ENCODE measurements around the gene CD48.
A peak's percentile ranks its signal among the peaks of the same experiment; 100 is the strongest.

Gene CD48

GRCh38 chr1:160647329-160647720 is 64.3 kb downstream of the CD48 start:
- Histone ChIP-seq H3K79me2 (ENCODE audit: control insufficient read depth, insufficient read depth, low read length) (no peaks in the 10 kb centered on the region), H2BK5ac (ENCODE audit: low read length) (peak overlapping the region; percentile 29), H3K27me3 (ENCODE audit: insufficient read depth, low read length, poor library complexity) (no peaks in the 10 kb centered on the region), H2BK120ac (ENCODE audit: low read depth, low read length) (no peak overlapping the region), H3K4ac (ENCODE audit: low read depth, low read length) (peak overlapping the region; percentile 87), H3K36me3 (ENCODE audit: control insufficient read depth, insufficient read depth, low read length) (no peaks in the 10 kb centered on the region), H2BK15ac (replicated peaks; ENCODE audit: low read depth) (peak overlapping the region; percentile 96), H4K8ac (ENCODE audit: low read depth, low read length) (no peak overlapping the region), H4K5ac (ENCODE audit: low read length) (no peak overlapping the region), H3K56ac (ENCODE audit: low read length) (no peak overlapping the region), H3K4me3 (ENCODE audit: low read length) (no peak overlapping the region), H3K79me1 (ENCODE audit: low read length) (no peaks in the 10 kb centered on the region), H3K4me1 (ENCODE audit: control insufficient read depth, low read depth, low read length) (peaks cover 6% of the 10 kb centered on the region), H3K9ac (ENCODE audit: low read length) (no peak overlapping the region), H3K18ac (ENCODE audit: low read length) (no peak overlapping the region), H3K27ac (ENCODE audit: low read depth, low read length) (no peak overlapping the region), H3K23ac (ENCODE audit: low read length) (no peak overlapping the region), H2AK5ac (ENCODE audit: low read length) (peak overlapping the region; percentile 91), H3K4me2 (ENCODE audit: low read length) (no peak overlapping the region)
- no CpG with 5 or more reads among the region's 3 CpGs for WGBS (ENCODE audit: extremely low coverage, insufficient coverage, low lambda C conversion rate)
- DNase-seq: no peak

GRCh38 chr1:160646711-160647328 is 64.8 kb downstream of the CD48 start, which contains the start of gene SLAMF1:
Gene SLAMF1, minus strand, starts transcription at chr1:160647044. Its CDS starts 99 bp downstream, at chr1:160646945.
- peak within 1 kb of the TSS; percentile 69 for H2BK120ac ChIP-seq (ENCODE audit: low read depth, low read length)
- H3K4me3 ChIP-seq (ENCODE audit: low read length): no peak within 1 kb of the TSS
- H4K8ac ChIP-seq (ENCODE audit: low read depth, low read length): no peak within 1 kb of the TSS
- peak within 1 kb of the TSS; percentile 87 for H3K4ac ChIP-seq (ENCODE audit: low read depth, low read length)
- peaks cover 5% of the 10 kb centered on the region for H3K4me1 ChIP-seq (ENCODE audit: control insufficient read depth, low read depth, low read length)
- peak within 1 kb of the TSS; percentile 29 for H2BK5ac ChIP-seq (ENCODE audit: low read length)
- H3K79me2 ChIP-seq (ENCODE audit: control insufficient read depth, insufficient read depth, low read length): no peaks in the 10 kb centered on the region
- peak within 1 kb of the TSS; percentile 96 for H2BK15ac ChIP-seq (replicated peaks; ENCODE audit: low read depth)
- no peak within 1 kb of the TSS for H3K27ac ChIP-seq (ENCODE audit: low read depth, low read length)
- H3K4me2 ChIP-seq (ENCODE audit: low read length): no peak within 1 kb of the TSS
- peak within 1 kb of the TSS; percentile 59 for H3K56ac ChIP-seq (ENCODE audit: low read length)
- H3K18ac ChIP-seq (ENCODE audit: low read length): peak within 1 kb of the TSS; percentile 24
- no peak for DNase-seq
- no peak within 1 kb of the TSS for H4K5ac ChIP-seq (ENCODE audit: low read length)
- H3K36me3 ChIP-seq (ENCODE audit: control insufficient read depth, insufficient read depth, low read length): no peaks in the 10 kb centered on the region
- H3K9ac ChIP-seq (ENCODE audit: low read length): no peak within 1 kb of the TSS
- no peaks in the 10 kb centered on the region for H3K79me1 ChIP-seq (ENCODE audit: low read length)
- no peak within 1 kb of the TSS for H3K23ac ChIP-seq (ENCODE audit: low read length)
- H3K27me3 ChIP-seq (ENCODE audit: insufficient read depth, low read length, poor library complexity): no peaks in the 10 kb centered on the region
- no CpG with 5 or more reads among the region's 11 CpGs for WGBS (ENCODE audit: extremely low coverage, insufficient coverage, low lambda C conversion rate)
- H2AK5ac ChIP-seq (ENCODE audit: low read length): peak within 1 kb of the TSS; percentile 97

DNA sequence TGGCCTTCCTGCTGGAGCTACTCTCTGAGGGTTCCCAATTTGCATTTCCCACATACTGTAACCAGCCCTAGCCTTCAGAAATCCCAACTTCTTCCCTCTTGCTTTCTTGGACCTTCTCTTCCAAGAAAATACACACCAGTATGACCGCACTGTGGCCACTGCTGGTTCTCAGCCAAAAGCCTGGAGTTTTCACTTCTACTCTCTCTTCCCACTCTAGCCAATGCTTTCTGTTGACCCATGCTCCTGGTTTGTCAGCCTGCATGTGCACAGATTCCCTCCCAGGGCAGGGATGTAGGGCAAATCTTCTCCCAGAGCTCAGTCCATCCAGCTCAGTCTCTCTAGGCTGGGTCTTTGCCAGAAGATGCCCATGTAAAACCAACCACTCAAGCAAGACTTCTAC is 65.4 kb downstream of the CD48 start:
- Histone ChIP-seq H3K27ac (ENCODE audit: low read depth, low read length) (no peak overlapping the region), H3K23ac (ENCODE audit: low read length) (no peak overlapping the region), H4K8ac (ENCODE audit: low read depth, low read length) (no peak overlapping the region), H3K79me2 (ENCODE audit: control insufficient read depth, insufficient read depth, low read length) (no peaks in the 10 kb centered on the region), H3K56ac (ENCODE audit: low read length) (peak overlapping the region; percentile 59), H2BK120ac (ENCODE audit: low read depth, low read length) (peak overlapping the region; percentile 69), H3K9ac (ENCODE audit: low read length) (no peak overlapping the region), H3K79me1 (ENCODE audit: low read length) (no peaks in the 10 kb centered on the region), H3K4me3 (ENCODE audit: low read length) (no peak overlapping the region), H3K36me3 (ENCODE audit: control insufficient read depth, insufficient read depth, low read length) (no peaks in the 10 kb centered on the region), H2AK5ac (ENCODE audit: low read length) (peak overlapping the region; percentile 15), H3K27me3 (ENCODE audit: insufficient read depth, low read length, poor library complexity) (no peaks in the 10 kb centered on the region), H3K4ac (ENCODE audit: low read depth, low read length) (peak overlapping the region; percentile 61), H2BK5ac (ENCODE audit: low read length) (no peak overlapping the region), H4K5ac (ENCODE audit: low read length) (no peak overlapping the region), H3K4me2 (ENCODE audit: low read length) (no peak overlapping the region), H3K18ac (ENCODE audit: low read length) (peak overlapping the region; percentile 24), H3K4me1 (ENCODE audit: control insufficient read depth, low read depth, low read length) (peaks cover 2% of the 10 kb centered on the region), H2BK15ac (replicated peaks; ENCODE audit: low read depth) (no peak overlapping the region)
- WGBS (ENCODE audit: extremely low coverage, insufficient coverage, low lambda C conversion rate): no CpG with 5 or more reads among the region's 1 CpG
- DNase-seq: no peak

DNA sequence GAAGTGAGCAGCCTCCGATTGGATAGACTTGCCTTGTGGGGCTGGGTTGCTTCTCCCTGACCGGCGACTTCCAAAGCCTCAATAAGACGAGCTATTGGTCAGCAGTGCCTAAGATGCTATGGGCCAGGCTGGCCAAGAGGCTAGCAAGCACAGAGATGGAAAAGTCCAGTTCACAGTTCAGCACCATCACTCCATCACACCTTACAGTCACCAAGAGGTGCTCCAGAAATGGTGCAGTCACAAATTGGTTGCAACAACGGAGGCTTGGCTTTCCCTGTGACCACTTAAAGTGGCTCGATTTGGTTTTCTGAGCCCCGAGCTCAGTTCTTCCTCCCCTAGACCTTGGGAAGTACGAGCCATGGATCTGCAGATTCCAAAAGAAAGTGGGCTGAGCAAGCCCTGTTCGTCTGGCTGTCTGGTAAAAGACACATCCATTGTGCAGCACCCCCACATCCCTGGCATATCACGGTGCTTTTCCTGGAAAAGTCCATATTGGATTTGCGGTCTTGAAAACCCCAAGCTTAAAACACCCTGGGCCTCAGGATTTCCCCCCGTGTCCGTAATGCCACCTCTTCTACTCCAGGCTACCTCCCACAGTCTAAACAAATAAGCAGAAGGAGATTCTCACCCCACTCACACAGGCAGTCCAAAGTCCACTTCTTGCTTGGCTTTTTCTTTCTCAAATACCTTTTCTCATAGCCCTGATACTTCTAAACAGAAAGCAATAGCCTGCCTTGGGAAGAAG is 66.1 kb downstream of the CD48 start:
- H3K4ac ChIP-seq (ENCODE audit: low read depth, low read length): peak overlapping the region; percentile 83
- no peaks in the 10 kb centered on the region for H3K4me1 ChIP-seq (ENCODE audit: control insufficient read depth, low read depth, low read length)
- no peak overlapping the region for H3K9ac ChIP-seq (ENCODE audit: low read length)
- H3K36me3 ChIP-seq (ENCODE audit: control insufficient read depth, insufficient read depth, low read length): no peaks in the 10 kb centered on the region
- no peak for DNase-seq
- H3K56ac ChIP-seq (ENCODE audit: low read length): no peak overlapping the region
- H3K79me2 ChIP-seq (ENCODE audit: control insufficient read depth, insufficient read depth, low read length): no peaks in the 10 kb centered on the region
- H4K5ac ChIP-seq (ENCODE audit: low read length): no peak overlapping the region
- H3K27ac ChIP-seq (ENCODE audit: low read depth, low read length): no peak overlapping the region
- H2AK5ac ChIP-seq (ENCODE audit: low read length): peak overlapping the region; percentile 98
- no peak overlapping the region for H3K4me3 ChIP-seq (ENCODE audit: low read length)
- H2BK120ac ChIP-seq (ENCODE audit: low read depth, low read length): peak overlapping the region; percentile 69
- H3K27me3 ChIP-seq (ENCODE audit: insufficient read depth, low read length, poor library complexity): no peaks in the 10 kb centered on the region
- no peak overlapping the region for H2BK15ac ChIP-seq (replicated peaks; ENCODE audit: low read depth)
- H2BK5ac ChIP-seq (ENCODE audit: low read length): peak overlapping the region; percentile 20
- WGBS (ENCODE audit: extremely low coverage, insufficient coverage, low lambda C conversion rate): no CpG with 5 or more reads among the region's 13 CpGs
- H4K8ac ChIP-seq (ENCODE audit: low read depth, low read length): no peak overlapping the region
- H3K79me1 ChIP-seq (ENCODE audit: low read length): no peaks in the 10 kb centered on the region
- no peak overlapping the region for H3K4me2 ChIP-seq (ENCODE audit: low read length)
- no peak overlapping the region for H3K23ac ChIP-seq (ENCODE audit: low read length)
- H3K18ac ChIP-seq (ENCODE audit: low read length): peak overlapping the region; percentile 24

GRCh38 chr1:160644399-160644798 is 67.2 kb downstream of the CD48 start:
- no peak overlapping the region for H4K8ac ChIP-seq (ENCODE audit: low read depth, low read length)
- no peaks in the 10 kb centered on the region for H3K79me1 ChIP-seq (ENCODE audit: low read length)
- no peaks in the 10 kb centered on the region for H3K79me2 ChIP-seq (ENCODE audit: control insufficient read depth, insufficient read depth, low read length)
- no peak for DNase-seq
- peak overlapping the region; percentile 36 for H2AK5ac ChIP-seq (ENCODE audit: low read length)
- H3K4me1 ChIP-seq (ENCODE audit: control insufficient read depth, low read depth, low read length): no peaks in the 10 kb centered on the region
- H3K4me2 ChIP-seq (ENCODE audit: low read length): no peak overlapping the region
- no peak overlapping the region for H4K5ac ChIP-seq (ENCODE audit: low read length)
- peak overlapping the region; percentile 75 for H2BK120ac ChIP-seq (ENCODE audit: low read depth, low read length)
- no peak overlapping the region for H3K27ac ChIP-seq (ENCODE audit: low read depth, low read length)
- no peak overlapping the region for H2BK15ac ChIP-seq (replicated peaks; ENCODE audit: low read depth)
- no peak overlapping the region for H2BK5ac ChIP-seq (ENCODE audit: low read length)
- no peak overlapping the region for H3K9ac ChIP-seq (ENCODE audit: low read length)
- H3K18ac ChIP-seq (ENCODE audit: low read length): peak overlapping the region; percentile 9
- H3K27me3 ChIP-seq (ENCODE audit: insufficient read depth, low read length, poor library complexity): no peaks in the 10 kb centered on the region
- H3K36me3 ChIP-seq (ENCODE audit: control insufficient read depth, insufficient read depth, low read length): no peaks in the 10 kb centered on the region
- H3K4ac ChIP-seq (ENCODE audit: low read depth, low read length): no peak overlapping the region
- H3K56ac ChIP-seq (ENCODE audit: low read length): no peak overlapping the region
- H3K4me3 ChIP-seq (ENCODE audit: low read length): no peak overlapping the region
- no peak overlapping the region for H3K23ac ChIP-seq (ENCODE audit: low read length)
